ENCODE results near the gene FOXJ1. TPM values are rescaled to one million over a fixed set of nuclear protein-coding genes. Genes with fewer than 3 reads are reported as not detected.

Gene FOXJ1
- total and polyA plus RNA-seq, 2 of the 13 experiments (the other 11 are each of a cell fraction or from before 2014, with no cell fraction given), result 0.98 to 1.6 TPM

DNA sequence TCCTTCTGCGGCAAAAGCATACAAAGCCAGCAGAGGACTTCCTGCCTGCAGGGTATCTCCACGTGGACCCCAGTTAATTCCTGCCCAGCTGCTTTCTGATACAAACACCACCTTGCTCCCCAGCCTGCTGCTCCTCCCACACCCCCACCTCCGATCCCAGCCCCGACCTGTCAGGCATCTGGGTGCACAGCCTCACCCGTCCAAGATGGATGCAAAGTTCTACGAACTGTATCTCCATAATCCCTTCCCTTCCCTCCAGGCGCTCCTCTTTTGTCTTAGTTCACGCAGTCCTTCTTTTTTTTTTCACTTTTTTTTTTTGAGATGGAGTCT is 15.6 kb upstream of the FOXJ1 start:
- CTCF ChIA-PET (ENCODE audit: low intra/inter-chr PET ratio, low total read pairs), result no interaction called here
- Histone ChIP-seq H3K27ac (ENCODE audit: extremely low read length, insufficient read depth, low read length) (no peak overlapping the region), H3K36me3 (replicated peaks in 1 of 2; ENCODE audit: control insufficient read depth in 1 of 2, insufficient read depth in 2 of 2, low read length in 2 of 2) (no peaks in the 10 kb centered on the region), H3K9ac (ENCODE audit: insufficient read depth, low read depth, low read length) (no peak overlapping the region), H2AFZ (ENCODE audit: low read length) (no peak overlapping the region), H3K4me2 (ENCODE audit: low read depth, low read length) (no peak overlapping the region), H3K79me2 (ENCODE audit: insufficient read depth, low read length) (no peaks in the 10 kb centered on the region), H3K4me3 (replicated peaks in 1 of 3; ENCODE audit: insufficient read depth in 1 of 3, low read depth in 2 of 3, low read length in 3 of 3) (no peak overlapping the region), H3K4me1 (ENCODE audit: insufficient read depth, low read length) (peaks cover 21% of the 10 kb centered on the region), H4K20me1 (ENCODE audit: insufficient read depth, low read length) (no peaks in the 10 kb centered on the region), H3K9me3 (ENCODE audit: low read length) (no peaks in the 10 kb centered on the region), H3K27me3 (ENCODE audit: control insufficient read depth in 1 of 2, insufficient read depth in 2 of 2, low read length in 2 of 2) (peaks cover 0 to 14% of the 10 kb centered on the region in 2 experiments; a peak in 2 of 5 replicates)
- no peak for TF ChIP-seq TSC22D2 (CRISPR knock-in tag; IDR thresholded peaks at IDR 0.05; ENCODE audit: borderline replicate concordance)
- 66% methylated on average over 8 of the region's 8 CpGs for WGBS (ENCODE audit: low lambda C conversion rate)
- in situ Hi-C loops (cut with HindIII; ENCODE audit: extremely low pct_ligation_motif_present, low pct_unique_long_range_greater_than_20kb), result loop anchor here (5.0 kb wide), 1 partner anchor 34 kb away; no protein-coding TSS in a partner anchor
- POLR2A ChIA-PET, result no interaction called here
- BruUV-seq (replicated peaks), result no TSS peak
- no peak for FAIRE-seq
- no peak for ATAC-seq
- intact Hi-C loops (cut with micrococcal nuclease; ENCODE audit: unreplicated experiment), result no loop called here
- no peak for DNase-seq (ENCODE audit: low spot score)

DNA sequence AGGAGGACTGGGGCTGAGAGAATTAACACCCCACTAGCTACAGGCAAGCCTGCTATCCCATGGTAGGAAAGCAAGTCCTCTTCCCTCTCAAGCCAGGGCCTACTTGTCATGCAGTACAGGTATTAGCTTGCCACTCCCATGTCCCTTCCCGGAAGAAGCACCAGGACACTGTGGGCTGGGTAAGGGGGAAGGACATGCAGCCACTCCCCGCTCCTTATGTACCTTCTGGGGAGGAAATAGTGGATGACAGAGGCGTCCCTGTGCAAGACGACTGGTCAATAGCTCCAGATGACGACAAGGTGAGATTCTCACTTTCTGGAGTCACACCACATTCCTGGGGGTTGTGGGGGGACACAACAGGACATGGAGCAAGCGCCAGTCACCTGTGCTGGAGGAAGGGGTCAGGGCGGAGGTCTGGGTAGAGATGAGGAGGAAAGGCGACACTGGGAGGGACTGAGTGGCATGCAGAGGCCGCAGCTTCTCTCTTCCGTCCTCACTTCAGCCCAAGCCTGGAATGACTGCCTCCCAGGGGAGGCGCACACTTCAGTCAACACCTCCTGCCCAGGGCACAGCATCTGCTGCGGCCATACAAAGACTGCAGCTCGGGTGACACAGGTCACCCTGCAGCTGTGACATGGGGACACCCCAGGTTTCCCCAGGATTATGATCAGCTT is 15.1 kb upstream of the FOXJ1 start:
- Histone ChIP-seq H4K20me1 (ENCODE audit: insufficient read depth, low read length) (no peaks in the 10 kb centered on the region), H3K4me2 (ENCODE audit: low read depth, low read length) (no peak overlapping the region), H3K27me3 (ENCODE audit: control insufficient read depth in 1 of 2, insufficient read depth in 2 of 2, low read length in 2 of 2) (peaks cover 0 to 19% of the 10 kb centered on the region in 2 experiments; a peak in 2 of 5 replicates), H3K9me3 (ENCODE audit: low read length) (no peaks in the 10 kb centered on the region), H3K9ac (ENCODE audit: insufficient read depth, low read depth, low read length) (no peak overlapping the region), H2AFZ (ENCODE audit: low read length) (no peak overlapping the region), H3K4me1 (ENCODE audit: insufficient read depth, low read length) (peaks cover 16% of the 10 kb centered on the region), H3K27ac (ENCODE audit: extremely low read length, insufficient read depth, low read length) (no peak overlapping the region), H3K4me3 (replicated peaks in 1 of 3; ENCODE audit: insufficient read depth in 1 of 3, low read depth in 2 of 3, low read length in 3 of 3) (no peak overlapping the region), H3K79me2 (ENCODE audit: insufficient read depth, low read length) (no peaks in the 10 kb centered on the region), H3K36me3 (replicated peaks in 1 of 2; ENCODE audit: control insufficient read depth in 1 of 2, insufficient read depth in 2 of 2, low read length in 2 of 2) (no peaks in the 10 kb centered on the region)
- in situ Hi-C loops (cut with HindIII; ENCODE audit: extremely low pct_ligation_motif_present, low pct_unique_long_range_greater_than_20kb), result loop anchor here (5.0 kb wide), 1 partner anchor 34 kb away; no protein-coding TSS in a partner anchor
- ChIA-PET CTCF (ENCODE audit: low intra/inter-chr PET ratio, low total read pairs) (interaction anchor here (4.1 kb wide), 1 partner anchor 35 kb away, joined by 20 read pairs; no protein-coding TSS in a partner anchor), POLR2A (interaction anchor here (0.6 kb wide), 1 partner anchor 1972 kb away, joined by 3 read pairs; the partner anchor contains the start of gene TMC6)
- no peak for FAIRE-seq
- TF ChIP-seq RFXANK (CRISPR knock-in tag; IDR thresholded peaks at IDR 0.05) (no peak), RAD51 (IDR thresholded peaks at IDR 0.05; ENCODE audit: borderline replicate concordance) (no peak), ZFP36 (IDR thresholded peaks at IDR 0.05; ENCODE audit: borderline replicate concordance, low read depth, low read length, partially characterized antibody) (no peak), SAFB2 (CRISPR knock-in tag; IDR thresholded peaks at IDR 0.05; ENCODE audit: borderline replicate concordance, low read depth) (no peak), NFYC (CRISPR knock-in tag; IDR thresholded peaks at IDR 0.05) (no peak)
- TF ChIP-seq, protein P1, sequence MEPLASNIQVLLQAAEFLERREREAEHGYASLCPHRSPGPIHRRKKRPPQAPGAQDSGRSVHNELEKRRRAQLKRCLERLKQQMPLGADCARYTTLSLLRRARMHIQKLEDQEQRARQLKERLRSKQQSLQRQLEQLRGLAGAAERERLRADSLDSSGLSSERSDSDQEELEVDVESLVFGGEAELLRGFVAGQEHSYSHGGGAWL (CRISPR knock-in tag; IDR thresholded peaks at IDR 0.05), result no peak
- TF ChIP-seq, protein P2, sequence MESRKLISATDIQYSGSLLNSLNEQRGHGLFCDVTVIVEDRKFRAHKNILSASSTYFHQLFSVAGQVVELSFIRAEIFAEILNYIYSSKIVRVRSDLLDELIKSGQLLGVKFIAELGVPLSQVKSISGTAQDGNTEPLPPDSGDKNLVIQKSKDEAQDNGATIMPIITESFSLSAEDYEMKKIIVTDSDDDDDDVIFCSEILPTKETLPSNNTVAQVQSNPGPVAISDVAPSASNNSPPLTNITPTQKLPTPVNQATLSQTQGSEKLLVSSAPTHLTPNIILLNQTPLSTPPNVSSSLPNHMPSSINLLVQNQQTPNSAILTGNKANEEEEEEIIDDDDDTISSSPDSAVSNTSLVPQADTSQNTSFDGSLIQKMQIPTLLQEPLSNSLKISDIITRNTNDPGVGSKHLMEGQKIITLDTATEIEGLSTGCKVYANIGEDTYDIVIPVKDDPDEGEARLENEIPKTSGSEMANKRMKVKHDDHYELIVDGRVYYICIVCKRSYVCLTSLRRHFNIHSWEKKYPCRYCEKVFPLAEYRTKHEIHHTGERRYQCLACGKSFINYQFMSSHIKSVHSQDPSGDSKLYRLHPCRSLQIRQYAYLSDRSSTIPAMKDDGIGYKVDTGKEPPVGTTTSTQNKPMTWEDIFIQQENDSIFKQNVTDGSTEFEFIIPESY (CRISPR knock-in tag; IDR thresholded peaks at IDR 0.05), result peak; percentile 95
- no TSS peak for BruUV-seq (replicated peaks)
- intact Hi-C loops (cut with micrococcal nuclease; ENCODE audit: unreplicated experiment), result no loop called here
- peak; percentile 8; the same call in 1 of the 3 replicates for ATAC-seq
- no peak for DNase-seq (ENCODE audit: low spot score)
- WGBS (ENCODE audit: low lambda C conversion rate), result 47% methylated on average over 13 of the region's 13 CpGs
